GM20000 (cell line): Measurements from ENCODE around the gene LSMEM2.

Experiments
- DNase-seq: peaks from one replicate; pipeline ENCODE4 v3.0.0; 2012; ENCODE audit warnings: low spot score
- CTCF ChIP-seq: IDR thresholded peaks from 2 replicates; pipeline ENCODE4 v1.5.1; 2012; ENCODE audit warnings: mild to moderate bottlenecking, control low read depth; ENCODE audit errors: extremely low read depth, missing control alignments

The LSMEM2 gene

GRCh38 chr3:50245831-50246516 lies 32.9 kb upstream of the LSMEM2 start:
- peak; percentile 96 for TF ChIP-seq CTCF
- peak; percentile 82 for DNase-seq

- DNase-seq = peak; percentile 72
- TF ChIP-seq CTCF = no peak
Observed at GRCh38 chr3:50246517-50246954, 32.4 kb upstream of the LSMEM2 start.

GRCh38 chr3:50248387-50248786 lies 30.5 kb upstream of the LSMEM2 start:
- no peak for DNase-seq
- no peak for TF ChIP-seq CTCF

GRCh38 chr3:50249457-50249856 lies 29.4 kb upstream of the LSMEM2 start:
- no peak for TF ChIP-seq CTCF

GRCh38 chr3:50250514-50250913 lies 28.4 kb upstream of the LSMEM2 start:
- no peak for DNase-seq
- TF ChIP-seq CTCF = no peak

More at GRCh38 chr3:50249457-50249856, 29.4 kb upstream of the LSMEM2 start:
- no peak for DNase-seq

GRCh38 chr3:50251220-50251619 lies 27.7 kb upstream of the LSMEM2 start:
- TF ChIP-seq CTCF = no peak
- DNase-seq = no peak

GRCh38 chr3:50254577-50255250 lies 24.2 kb upstream of the LSMEM2 start:
- DNase-seq = no peak
- no peak for TF ChIP-seq CTCF
